ENCODE results near the gene SOX18.

DNA sequence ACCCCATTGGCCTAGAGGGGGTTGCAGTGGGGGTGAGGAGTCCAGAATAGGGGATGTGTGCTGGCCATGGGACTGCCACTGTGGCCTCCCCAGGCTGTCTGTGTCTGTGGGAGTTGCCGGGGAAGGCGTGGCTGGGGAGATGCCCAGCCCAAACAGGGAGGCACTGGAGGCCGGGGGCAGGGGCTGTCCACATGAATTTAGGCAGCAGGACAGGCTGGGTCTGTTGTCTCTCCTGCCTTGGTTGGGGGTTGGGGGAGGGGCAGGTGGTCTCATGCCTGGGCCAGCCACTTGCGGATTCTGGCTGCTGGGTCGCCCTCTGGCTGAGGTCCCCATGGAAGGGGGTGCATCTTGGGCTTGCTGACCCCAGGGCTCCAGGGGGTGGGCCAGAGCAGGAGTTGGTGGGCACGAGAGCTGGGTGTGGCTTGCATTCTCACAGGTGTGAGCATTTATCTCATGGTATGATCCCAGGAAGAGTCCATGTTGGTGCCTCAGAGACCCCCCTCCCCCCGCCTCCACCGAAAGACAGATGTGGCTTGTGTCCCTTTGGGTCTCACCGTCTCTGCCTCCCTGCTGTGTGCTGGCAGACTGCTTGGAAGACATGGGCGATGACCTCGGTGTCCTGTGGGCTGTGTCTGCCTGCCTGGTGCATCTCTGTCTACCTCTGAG, 4.0 kb downstream of the SOX18 start:
- TF ChIP-seq POLR2AphosphoS5 (IDR thresholded peaks at IDR 0.05; ENCODE audit: low read depth, low read length) (no peak), POLR2A (IDR thresholded peaks at IDR 0.05; ENCODE audit: low read depth, low read length) (no peak), PAX5 (IDR thresholded peaks at IDR 0.05; ENCODE audit: insufficient read depth, low read length, severe bottlenecking) (no peak), SPI1 (IDR thresholded peaks at IDR 0.05; ENCODE audit: low read depth, low read length) (no peak)
